ENCODE data around the gene SELENOV.

The SELENOV gene

GRCh38 chr19:39558624-39559117 lies 43.7 kb downstream of the SELENOV start:
- DNase-seq, result no peak
- ATAC-seq, result peak; percentile 64

- ATAC-seq (no peak), DNase-seq (no peak)
These were observed 48.5 kb downstream of the SELENOV start for GRCh38 chr19:39563408-39563807.

DNA sequence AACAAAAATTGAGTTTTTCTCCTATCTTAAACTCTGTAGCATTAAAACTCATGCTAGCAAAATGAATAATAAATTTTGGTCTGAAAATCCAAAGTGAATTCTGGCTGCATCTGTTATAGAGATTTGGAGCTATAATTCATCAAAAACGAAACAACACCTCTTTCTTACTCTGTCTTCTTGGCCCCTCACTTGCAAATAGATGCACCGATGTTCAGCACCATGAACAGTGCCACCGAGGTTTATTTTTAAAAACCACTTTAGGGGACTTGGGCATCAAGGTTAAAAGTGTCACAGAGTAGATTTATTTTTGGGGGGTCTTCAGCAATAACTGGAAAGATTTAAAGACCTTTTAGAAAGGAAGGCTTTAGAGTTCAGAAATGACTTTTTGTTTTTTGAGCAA lies 51.1 kb downstream of the SELENOV start:
- no peak for ATAC-seq
- no peak for DNase-seq

DNA sequence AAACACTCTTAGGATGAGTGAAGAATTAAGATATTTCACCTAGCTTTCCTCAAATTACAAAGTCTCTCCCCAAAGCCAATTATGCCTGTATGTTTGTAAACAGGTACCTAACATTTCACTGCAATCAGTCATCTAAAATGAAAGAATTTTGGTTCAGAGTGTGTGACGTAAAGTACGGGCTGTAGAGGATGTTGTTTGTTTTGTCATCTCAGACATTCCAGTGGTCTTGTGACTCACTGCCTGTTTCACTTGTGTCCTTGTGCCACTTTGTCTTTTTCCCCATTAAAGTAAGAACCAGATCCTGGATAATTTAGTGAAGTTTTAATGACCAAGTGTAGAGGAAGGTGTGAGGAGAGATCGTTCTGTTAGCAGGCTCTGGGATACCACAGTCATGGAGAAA lies 53.7 kb downstream of the SELENOV start:
- ATAC-seq (no peak), DNase-seq (no peak)

Data from stimulated activated naive CD8-positive, alpha-beta T cell treated with anti-CD3 and anti-CD28 coated beads, Interleukin-15, Interleukin-2, amounts not matched to agents 100 U/mL and 50 U/mL, for 24 hours (primary cell).